Raji (cell line): Measurements from ENCODE around the gene LRRC25.

Experiments used
- POLR2A ChIP-seq: IDR thresholded peaks from 2 replicates; pipeline ENCODE4 v1.6.1; 2011; ENCODE audit warnings: low read depth, low read length, control low read depth; ENCODE audit not compliant: insufficient read depth

The LRRC25 gene

DNA sequence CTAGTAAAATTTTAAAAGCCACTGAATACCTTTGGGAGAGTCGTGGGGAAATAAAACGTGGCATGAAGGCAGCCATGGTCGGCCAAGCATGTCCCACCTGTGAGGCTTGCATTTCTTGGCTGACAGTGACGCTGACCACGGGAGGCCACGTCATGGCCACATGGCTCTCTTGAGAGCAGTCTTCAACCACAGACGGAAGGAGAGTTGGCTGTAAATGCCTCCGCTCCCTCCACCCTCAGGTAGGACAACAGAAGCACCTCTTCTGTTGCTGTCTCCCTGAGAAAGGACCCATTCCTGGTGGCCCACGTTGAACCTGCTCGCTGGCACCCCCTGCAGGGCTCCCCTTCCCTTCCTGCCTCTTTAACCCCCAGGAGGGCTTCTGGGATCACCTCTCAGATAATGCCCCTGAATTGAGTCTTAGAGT is 10.6 kb upstream of the LRRC25 start:
- no peak for TF ChIP-seq POLR2A

DNA sequence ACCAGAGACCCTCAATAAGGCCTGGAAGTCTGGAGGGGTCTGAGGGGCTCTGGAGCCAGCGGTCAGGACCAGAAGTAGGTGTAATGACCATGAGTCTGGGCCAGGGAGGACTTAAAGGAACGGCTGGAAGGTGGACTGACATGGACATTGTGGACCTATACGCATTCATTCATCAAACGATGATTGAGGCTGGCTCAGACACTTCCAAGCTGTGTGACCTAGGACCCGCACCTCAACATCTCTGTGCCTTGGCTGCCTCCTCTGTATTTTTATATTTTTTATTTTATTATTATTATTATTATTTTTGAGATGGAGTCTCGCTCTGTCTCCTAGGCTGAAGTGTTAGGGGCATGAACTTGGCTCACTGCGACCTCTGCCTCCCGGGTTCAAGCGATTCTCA is 9.3 kb upstream of the LRRC25 start:
- no peak for TF ChIP-seq POLR2A

- no peak for TF ChIP-seq POLR2A
Observed at GRCh38 chr19:18401580-18402112, 4.2 kb upstream of the LRRC25 start.

- TF ChIP-seq POLR2A = no peak
Observed at GRCh38 chr19:18399008-18399407, 1.6 kb upstream of the LRRC25 start.

DNA sequence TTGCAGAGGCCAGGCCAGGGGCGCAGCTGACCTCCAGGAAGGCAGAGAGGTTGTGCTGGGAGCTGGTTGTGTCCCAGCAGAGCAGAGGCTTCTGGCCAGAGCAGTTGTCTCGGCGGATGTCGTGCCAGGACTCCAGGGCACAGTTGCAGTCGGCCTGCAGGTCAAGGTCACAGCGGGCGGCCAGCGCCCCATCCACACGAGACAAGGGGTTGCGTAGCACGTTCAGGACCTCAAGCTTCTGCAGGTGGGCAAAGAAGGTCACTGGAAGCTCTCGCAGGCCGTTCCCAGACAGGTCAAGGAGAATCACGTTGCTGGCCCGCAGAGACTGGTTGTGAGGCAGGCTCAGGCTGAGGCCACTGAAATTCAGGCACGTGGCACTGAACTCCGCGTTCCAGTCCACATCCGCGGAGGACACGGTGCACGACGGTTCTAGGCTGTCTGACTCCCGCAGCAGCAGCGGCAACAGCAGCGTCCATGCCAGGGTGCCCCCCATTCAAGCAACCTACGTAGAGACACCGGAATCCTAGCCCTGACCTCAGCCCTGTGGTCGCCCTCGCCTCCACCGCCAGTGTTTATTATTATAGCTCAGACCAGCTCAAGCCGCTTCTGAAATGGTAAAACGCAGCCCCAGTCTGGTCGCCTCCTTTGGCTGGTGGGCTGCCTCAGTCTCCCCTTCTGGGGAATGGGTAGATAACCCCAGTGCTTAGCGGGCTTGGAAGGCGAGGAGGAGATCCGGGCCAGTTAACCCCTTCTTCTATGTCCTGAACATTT is 766 bp downstream of the LRRC25 start:
- TF ChIP-seq POLR2A = no peak

- no peak for TF ChIP-seq POLR2A
Observed at GRCh38 chr19:18393836-18394235, 3.6 kb downstream of the LRRC25 start.

DNA sequence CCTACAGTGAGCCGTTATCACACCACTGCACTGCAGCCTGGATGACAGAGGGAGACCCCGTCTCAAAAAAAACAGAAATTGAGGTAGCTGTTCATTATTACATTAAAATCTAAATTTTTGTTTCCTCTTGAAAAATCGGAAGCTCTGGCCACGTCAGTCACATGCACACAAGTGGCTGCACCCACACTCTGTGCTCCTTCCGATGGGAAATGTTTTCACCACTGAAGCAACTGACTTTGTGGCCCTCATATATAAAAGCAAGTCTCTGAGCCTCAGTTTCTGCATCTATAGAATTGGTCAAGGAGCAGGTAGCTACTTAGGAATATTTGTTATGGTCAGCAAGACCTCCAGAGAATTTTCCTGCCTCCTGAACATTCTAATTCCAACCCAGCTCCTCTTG is 4.5 kb downstream of the LRRC25 start:
- no peak for TF ChIP-seq POLR2A

GRCh38 chr19:18392417-18392816 is 5.0 kb downstream of the LRRC25 start:
- TF ChIP-seq POLR2A = no peak

GRCh38 chr19:18391509-18392075 is 5.8 kb downstream of the LRRC25 start:
- no peak for TF ChIP-seq POLR2A

- TF ChIP-seq POLR2A = no peak
Observed at GRCh38 chr19:18390065-18390907, 7.1 kb downstream of the LRRC25 start.

- TF ChIP-seq POLR2A = no peak
Observed at GRCh38 chr19:18389726-18390064, 7.7 kb downstream of the LRRC25 start.

DNA sequence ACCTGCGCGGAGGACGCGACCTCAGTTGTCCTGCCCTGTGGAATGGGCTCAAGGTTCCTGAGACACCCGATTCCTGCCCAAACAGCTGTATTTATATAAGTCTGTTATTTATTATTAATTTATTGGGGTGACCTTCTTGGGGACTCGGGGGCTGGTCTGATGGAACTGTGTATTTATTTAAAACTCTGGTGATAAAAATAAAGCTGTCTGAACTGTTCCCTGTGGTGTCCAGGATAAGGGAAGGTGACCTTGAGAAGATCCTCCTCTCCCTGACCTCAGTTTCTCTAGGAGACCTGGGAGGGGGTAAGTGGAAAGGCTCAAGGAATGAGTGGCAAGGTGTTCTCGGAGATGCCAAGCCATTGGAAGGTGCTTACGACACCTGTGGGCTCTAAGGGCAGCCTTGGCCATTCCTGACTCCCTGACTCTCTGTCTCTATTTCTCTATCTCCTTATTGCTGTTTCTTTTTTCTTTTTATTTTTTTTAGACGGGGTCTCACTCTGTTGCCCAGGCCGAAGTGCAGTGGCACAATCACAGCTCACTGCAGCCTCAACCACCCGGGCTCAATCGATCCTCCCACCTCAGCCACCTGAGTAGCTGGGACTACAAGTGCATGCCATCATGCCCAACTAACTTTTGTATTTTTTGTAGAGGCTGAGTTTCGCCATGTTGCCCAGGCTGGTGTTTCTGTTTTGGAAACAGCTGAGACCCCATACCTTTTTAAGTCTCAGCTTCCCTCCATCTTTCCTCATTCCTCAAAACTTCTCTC is 8.3 kb downstream of the LRRC25 start:
- no peak for TF ChIP-seq POLR2A

GRCh38 chr19:18388100-18388959 is 9.1 kb downstream of the LRRC25 start:
- no peak for TF ChIP-seq POLR2A

DNA sequence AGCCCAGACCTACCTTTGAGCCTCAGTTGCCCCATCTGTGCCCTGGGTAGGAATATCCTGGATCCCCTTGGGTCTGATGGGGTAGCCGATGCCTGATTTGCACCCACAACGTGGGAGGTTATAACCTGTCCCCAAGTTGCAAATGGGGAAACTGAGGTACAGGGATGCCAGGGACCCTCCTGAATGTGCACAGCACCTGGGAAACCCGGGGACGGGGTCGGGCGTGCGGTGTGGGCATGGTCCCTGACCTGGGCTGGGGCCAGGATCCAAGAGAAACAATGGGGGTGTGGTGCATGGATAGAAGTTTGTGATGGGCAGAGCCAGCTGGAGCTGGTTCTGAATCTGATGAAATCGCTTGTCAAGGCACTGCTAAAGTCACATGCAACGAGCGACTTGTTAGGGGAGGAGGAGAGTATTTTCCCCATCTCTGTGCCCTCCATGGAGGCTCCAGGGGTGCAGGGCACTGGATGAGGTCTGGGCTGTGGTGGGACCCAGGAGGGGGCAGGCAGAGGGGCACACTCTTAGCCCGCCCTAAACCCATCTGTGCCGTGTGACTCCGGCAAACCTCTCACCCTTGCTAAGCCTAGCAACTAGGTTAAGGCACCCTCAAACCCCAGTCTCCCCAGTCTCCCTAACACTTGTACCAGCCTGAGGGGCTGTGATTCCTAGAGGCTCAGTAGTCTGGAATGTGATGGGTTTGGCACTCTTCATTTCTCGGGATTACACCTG is 10.7 kb downstream of the LRRC25 start:
- TF ChIP-seq POLR2A = no peak
